NOMO-1 treated with DMSO at 0.1 percent for 48 hours (cell line): ENCODE data around the gene MOCS3.

Experiments used
- DNase-seq: peaks from one replicate; lab custom pipeline; 2025; ENCODE audit not compliant: unreplicated experiment; lab: John Stamatoyannopoulos, UW

The MOCS3 gene

GRCh38 chr20:50980851-50981713, 22.5 kb downstream of the MOCS3 start:
- peak; percentile 73 for DNase-seq

GRCh38 chr20:50981714-50982048, 23.1 kb downstream of the MOCS3 start:
- DNase-seq, result no peak

GRCh38 chr20:50982363-50982762, 23.7 kb downstream of the MOCS3 start:
- peak; percentile 12 for DNase-seq

- DNase-seq, result peak; percentile 8
Observed at GRCh38 chr20:50983321-50983720, 24.7 kb downstream of the MOCS3 start.

GRCh38 chr20:50987493-50988210, 29.0 kb downstream of the MOCS3 start:
- peak; percentile 72 for DNase-seq

GRCh38 chr20:50991076-50991475, 32.5 kb downstream of the MOCS3 start:
- DNase-seq, result no peak

- DNase-seq, result no peak
Observed at GRCh38 chr20:50992336-50992732, 33.7 kb downstream of the MOCS3 start.

- peak; percentile 85 for DNase-seq
Observed at GRCh38 chr20:50992733-50993457, 34.3 kb downstream of the MOCS3 start.

GRCh38 chr20:50993876-50994275, 35.3 kb downstream of the MOCS3 start:
- DNase-seq, result no peak

- no peak for DNase-seq
Observed at GRCh38 chr20:50995506-50995905, 36.9 kb downstream of the MOCS3 start.

GRCh38 chr20:50996901-50997865, 38.6 kb downstream of the MOCS3 start:
- no peak for DNase-seq

GRCh38 chr20:50999355-50999754, 40.7 kb downstream of the MOCS3 start:
- DNase-seq, result no peak

GRCh38 chr20:51001430-51002265, 43.0 kb downstream of the MOCS3 start:
- DNase-seq, result no peak

- no peak for DNase-seq
Observed at GRCh38 chr20:51002633-51003032, 44.0 kb downstream of the MOCS3 start.

GRCh38 chr20:51003753-51004152, 45.1 kb downstream of the MOCS3 start:
- no peak for DNase-seq

- DNase-seq, result no peak
Observed at GRCh38 chr20:51004305-51004727, 45.7 kb downstream of the MOCS3 start.

- DNase-seq, result no peak
Observed at GRCh38 chr20:51004781-51005180, 46.2 kb downstream of the MOCS3 start.

- no peak for DNase-seq
Observed at GRCh38 chr20:51005214-51005613, 46.6 kb downstream of the MOCS3 start.

GRCh38 chr20:51008718-51009117, 50.1 kb downstream of the MOCS3 start:
- no peak for DNase-seq
